ENCODE data around the gene PHYHIPL. TPM values are rescaled to one million over a fixed set of nuclear protein-coding genes. Genes with fewer than 3 reads are reported as not detected.
"Not testable (repeated sequence)": the region's sequence is repeated elsewhere in the genome, so short reads cannot be mapped to it uniquely, and the experiment has no call there.

PHYHIPL gene
- total RNA-seq, 1 experiment from 2014 or later, result not detected

DNA sequence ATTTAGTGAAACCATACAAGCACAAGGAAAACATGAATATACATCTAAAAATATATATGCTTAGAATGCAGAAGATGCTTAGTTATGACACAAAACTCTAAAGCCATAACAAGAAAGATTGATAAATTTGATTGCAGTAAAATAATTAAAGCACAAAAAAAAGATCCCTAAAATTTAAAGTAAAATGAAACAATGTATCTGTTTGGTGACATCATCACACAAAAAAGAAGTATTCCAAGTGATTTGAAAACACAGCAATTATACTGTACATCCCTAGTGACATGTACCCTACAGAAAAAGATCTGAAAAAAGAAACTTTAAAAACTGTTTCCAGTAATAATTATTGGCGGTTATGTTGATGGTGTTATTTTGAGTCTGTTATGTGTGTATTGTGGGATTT, 37.7 kb downstream of the PHYHIPL start:
- Histone ChIP-seq H3K9ac (ENCODE audit: low read length) (no peak overlapping the region), H3K27me3 (ENCODE audit: low read length) (peaks cover 44% of the 10 kb centered on the region), H3K4me3 (ENCODE audit: low read length) (no peak overlapping the region), H4K20me1 (ENCODE audit: low read length) (no peaks in the 10 kb centered on the region), H2AFZ (ENCODE audit: low read length) (no peak overlapping the region), H3K9me3 (ENCODE audit: low read length) (no peaks in the 10 kb centered on the region), H3K79me2 (ENCODE audit: low read length) (no peaks in the 10 kb centered on the region), H3K27ac (ENCODE audit: low read length) (no peak overlapping the region), H3K36me3 (ENCODE audit: low read depth, low read length) (no peaks in the 10 kb centered on the region), H3K4me1 (ENCODE audit: insufficient read depth, low read length) (no peaks in the 10 kb centered on the region), H3K4me2 (ENCODE audit: low read length) (no peak overlapping the region), H3F3A (ENCODE audit: low read length, unreplicated experiment) (no peaks in the 10 kb centered on the region), H3K9me2 (replicated peaks; ENCODE audit: low read length) (no peaks in the 10 kb centered on the region)
- BruUV-seq (replicated peaks), result no TSS peak
- TF ChIP-seq, protein P1, sequence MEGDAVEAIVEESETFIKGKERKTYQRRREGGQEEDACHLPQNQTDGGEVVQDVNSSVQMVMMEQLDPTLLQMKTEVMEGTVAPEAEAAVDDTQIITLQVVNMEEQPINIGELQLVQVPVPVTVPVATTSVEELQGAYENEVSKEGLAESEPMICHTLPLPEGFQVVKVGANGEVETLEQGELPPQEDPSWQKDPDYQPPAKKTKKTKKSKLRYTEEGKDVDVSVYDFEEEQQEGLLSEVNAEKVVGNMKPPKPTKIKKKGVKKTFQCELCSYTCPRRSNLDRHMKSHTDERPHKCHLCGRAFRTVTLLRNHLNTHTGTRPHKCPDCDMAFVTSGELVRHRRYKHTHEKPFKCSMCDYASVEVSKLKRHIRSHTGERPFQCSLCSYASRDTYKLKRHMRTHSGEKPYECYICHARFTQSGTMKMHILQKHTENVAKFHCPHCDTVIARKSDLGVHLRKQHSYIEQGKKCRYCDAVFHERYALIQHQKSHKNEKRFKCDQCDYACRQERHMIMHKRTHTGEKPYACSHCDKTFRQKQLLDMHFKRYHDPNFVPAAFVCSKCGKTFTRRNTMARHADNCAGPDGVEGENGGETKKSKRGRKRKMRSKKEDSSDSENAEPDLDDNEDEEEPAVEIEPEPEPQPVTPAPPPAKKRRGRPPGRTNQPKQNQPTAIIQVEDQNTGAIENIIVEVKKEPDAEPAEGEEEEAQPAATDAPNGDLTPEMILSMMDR (conservative IDR thresholded peaks at IDR 0.05; ENCODE audit: low read depth, low read length), result no peak
- ChIA-PET POLR2A (ENCODE audit: unreplicated experiment) (no interaction called here), CTCF (no interaction called here)
- DNase-seq, result no peak
- ATAC-seq, result no peak
- intact Hi-C loops (cut with micrococcal nuclease), result no loop called here

DNA sequence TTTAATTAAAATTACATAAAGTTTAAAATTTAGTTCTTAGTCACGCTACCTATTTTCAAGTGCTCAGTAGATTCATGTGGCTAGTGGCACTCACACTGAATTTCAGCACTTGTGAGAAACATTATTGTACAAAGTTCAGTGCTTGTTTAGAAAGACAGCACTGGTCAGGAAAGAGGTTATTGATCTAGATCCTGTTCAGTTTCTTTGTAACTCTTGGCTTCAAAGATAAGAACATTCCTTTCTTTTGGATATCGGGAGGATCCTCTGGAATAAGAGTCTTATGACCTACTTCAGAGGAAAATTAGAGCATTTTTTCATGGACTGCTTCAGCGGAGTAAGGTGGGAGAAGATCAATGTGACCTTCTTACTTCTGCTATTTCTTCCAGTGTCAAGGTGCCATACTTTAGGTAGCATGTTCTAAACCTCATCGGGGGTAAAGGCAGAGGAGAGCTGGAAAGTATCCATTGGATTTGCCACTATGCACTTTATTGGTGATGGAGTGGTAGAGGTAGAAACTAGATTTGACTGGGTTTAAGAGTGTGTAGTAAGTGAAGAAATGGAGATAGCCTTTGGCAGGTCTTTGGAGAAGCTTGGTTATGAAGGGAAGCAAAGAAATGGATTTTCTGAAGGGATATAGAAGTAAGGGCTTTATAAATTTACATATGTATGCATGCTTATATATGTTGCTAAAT, 39.9 kb downstream of the PHYHIPL start:
- H3K4me3 ChIP-seq (ENCODE audit: low read length), result no peak overlapping the region
- no peak overlapping the region for H3K27ac ChIP-seq (ENCODE audit: low read length)
- ChIA-PET CTCF (no interaction called here), POLR2A (ENCODE audit: unreplicated experiment) (no interaction called here)
- no peaks in the 10 kb centered on the region for H3F3A ChIP-seq (ENCODE audit: low read length, unreplicated experiment)
- H3K4me1 ChIP-seq (ENCODE audit: insufficient read depth, low read length), result no peaks in the 10 kb centered on the region
- H2AFZ ChIP-seq (ENCODE audit: low read length), result no peak overlapping the region
- no peaks in the 10 kb centered on the region for H3K36me3 ChIP-seq (ENCODE audit: low read depth, low read length)
- DNase-seq, result no peak
- no peak for ATAC-seq
- H4K20me1 ChIP-seq (ENCODE audit: low read length), result no peaks in the 10 kb centered on the region
- intact Hi-C loops (cut with micrococcal nuclease), result no loop called here
- no peak overlapping the region for H3K9ac ChIP-seq (ENCODE audit: low read length)
- no peaks in the 10 kb centered on the region for H3K9me2 ChIP-seq (replicated peaks; ENCODE audit: low read length)
- no TSS peak for BruUV-seq (replicated peaks)
- no peaks in the 10 kb centered on the region for H3K79me2 ChIP-seq (ENCODE audit: low read length)
- TF ChIP-seq EZH2phosphoT487 (IDR thresholded peaks at IDR 0.05; ENCODE audit: borderline replicate concordance, low read length) (no peak), EZH2 (IDR thresholded peaks at IDR 0.05; ENCODE audit: low read length, unreplicated experiment) (no peak)
- TF ChIP-seq, protein P1 (conservative IDR thresholded peaks at IDR 0.05; ENCODE audit: low read depth, low read length), result no peak
- H3K4me2 ChIP-seq (ENCODE audit: low read length), result no peak overlapping the region
- H3K9me3 ChIP-seq (ENCODE audit: low read length), result no peaks in the 10 kb centered on the region
- H3K27me3 ChIP-seq (ENCODE audit: low read length), result peaks cover 60% of the 10 kb centered on the region

DNA sequence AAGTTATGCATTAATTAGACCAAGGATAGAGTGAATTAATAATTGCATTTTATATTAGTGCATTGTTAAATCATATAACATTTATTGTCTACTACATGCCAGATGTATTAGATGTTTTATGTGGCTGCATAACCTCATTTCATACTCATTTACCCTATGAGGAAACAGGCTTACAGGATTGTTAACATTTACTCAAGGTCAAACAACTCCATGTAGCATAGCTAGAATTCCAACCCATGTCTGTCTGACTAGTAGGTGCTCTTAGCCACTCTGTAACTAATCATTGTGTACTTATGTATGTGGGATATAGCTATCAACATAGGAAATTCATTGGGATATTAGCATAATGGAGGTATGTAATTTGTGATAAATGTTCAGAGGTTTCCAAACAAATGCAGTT, 46.3 kb downstream of the PHYHIPL start:
- no peaks in the 10 kb centered on the region for H3K36me3 ChIP-seq (ENCODE audit: low read depth, low read length)
- no TSS peak for BruUV-seq (replicated peaks)
- TF ChIP-seq EZH2phosphoT487 (IDR thresholded peaks at IDR 0.05; ENCODE audit: borderline replicate concordance, low read length) (no peak), EZH2 (IDR thresholded peaks at IDR 0.05; ENCODE audit: low read length, unreplicated experiment) (no peak)
- TF ChIP-seq, protein P1 (conservative IDR thresholded peaks at IDR 0.05; ENCODE audit: low read depth, low read length), result no peak
- peaks cover 66% of the 10 kb centered on the region for H3K27me3 ChIP-seq (ENCODE audit: low read length)
- DNase-seq (no peak), ATAC-seq (no peak)
- H3K9ac ChIP-seq (ENCODE audit: low read length), result no peak overlapping the region
- H3K27ac ChIP-seq (ENCODE audit: low read length), result no peak overlapping the region
- H3F3A ChIP-seq (ENCODE audit: low read length, unreplicated experiment), result no peaks in the 10 kb centered on the region
- no peaks in the 10 kb centered on the region for H3K4me1 ChIP-seq (ENCODE audit: insufficient read depth, low read length)
- intact Hi-C loops (cut with micrococcal nuclease), result no loop called here
- no peaks in the 10 kb centered on the region for H3K79me2 ChIP-seq (ENCODE audit: low read length)
- H3K4me2 ChIP-seq (ENCODE audit: low read length), result no peak overlapping the region
- H3K9me3 ChIP-seq (ENCODE audit: low read length), result no peaks in the 10 kb centered on the region
- H4K20me1 ChIP-seq (ENCODE audit: low read length), result no peaks in the 10 kb centered on the region
- CTCF ChIA-PET, result no interaction called here
- POLR2A ChIA-PET (ENCODE audit: unreplicated experiment), result no interaction called here
- H2AFZ ChIP-seq (ENCODE audit: low read length), result no peak overlapping the region
- no peak overlapping the region for H3K4me3 ChIP-seq (ENCODE audit: low read length)
- no peaks in the 10 kb centered on the region for H3K9me2 ChIP-seq (replicated peaks; ENCODE audit: low read length)

DNA sequence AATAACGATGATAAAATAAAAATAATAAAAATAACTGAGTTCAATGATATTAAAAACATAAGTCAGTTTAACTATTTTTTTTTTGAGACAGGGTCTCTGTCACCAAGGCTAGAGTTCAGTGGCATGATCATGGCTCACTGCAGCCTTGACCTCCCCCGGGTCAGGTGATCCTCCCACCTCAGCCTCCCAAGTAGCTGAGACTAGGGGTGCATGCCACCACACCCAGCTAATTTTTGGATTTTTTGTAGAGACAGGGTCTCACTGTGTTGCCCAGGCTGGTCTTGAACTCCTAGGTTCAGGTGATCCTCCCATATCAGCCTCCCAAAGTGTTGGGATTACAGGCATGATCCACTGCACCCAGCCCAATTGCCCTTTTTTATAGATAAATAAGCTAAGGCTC, 47.2 kb downstream of the PHYHIPL start:
- ATAC-seq; H2AFZ ChIP-seq (ENCODE audit: low read length); H3F3A ChIP-seq (ENCODE audit: low read length, unreplicated experiment); H3K27ac ChIP-seq (ENCODE audit: low read length); BruUV-seq (replicated peaks); H3K4me3 ChIP-seq (ENCODE audit: low read length); CTCF ChIA-PET; H3K9me2 ChIP-seq (replicated peaks; ENCODE audit: low read length); H3K4me2 ChIP-seq (ENCODE audit: low read length); H3K36me3 ChIP-seq (ENCODE audit: low read depth, low read length); H3K79me2 ChIP-seq (ENCODE audit: low read length); intact Hi-C loops (cut with micrococcal nuclease); H4K20me1 ChIP-seq (ENCODE audit: low read length); DNase-seq; H3K9me3 ChIP-seq (ENCODE audit: low read length); H3K4me1 ChIP-seq (ENCODE audit: insufficient read depth, low read length); H3K9ac ChIP-seq (ENCODE audit: low read length); POLR2A ChIA-PET (ENCODE audit: unreplicated experiment): not testable (repeated sequence)
- H3K27me3 ChIP-seq (ENCODE audit: low read length), result peaks cover 70% of the 10 kb centered on the region

Measured in PC-3 (cell line).